Measurements from ENCODE around the gene KCNMB2.

Gene KCNMB2

GRCh38 chr3:178795349-178795748 lies 259.1 kb downstream of the KCNMB2 start:
- H2AFZ ChIP-seq (ENCODE audit: low read depth, low read length), result no peak overlapping the region
- no peaks in the 10 kb centered on the region for H3K79me2 ChIP-seq (ENCODE audit: insufficient read depth, low read length)
- no peak overlapping the region for H3K4me3 ChIP-seq (ENCODE audit: low read depth in 1 of 2, low read length in 2 of 2)
- TF ChIP-seq EZH2 (IDR thresholded peaks at IDR 0.05; ENCODE audit: borderline replicate concordance, low read depth, low read length, severe bottlenecking) (no peak), CTCF (IDR thresholded peaks at IDR 0.05; ENCODE audit: borderline replicate concordance, extremely low read depth, low read length, poor library complexity, severe bottlenecking) (no peak)
- H3K9me3 ChIP-seq (ENCODE audit: insufficient read depth, low read length, severe bottlenecking), result no peaks in the 10 kb centered on the region
- H3K36me3 ChIP-seq (ENCODE audit: insufficient read depth, low read length), result no peaks in the 10 kb centered on the region
- no peaks in the 10 kb centered on the region for H4K20me1 ChIP-seq (ENCODE audit: insufficient read depth, low read length)
- no peak overlapping the region for H3K9ac ChIP-seq (ENCODE audit: low read depth, low read length)
- no peak for DNase-seq
- no peak for ATAC-seq (ENCODE audit: insufficient read depth, low read depth)
- H3K27ac ChIP-seq (ENCODE audit: low read length), result no peak overlapping the region
- no peak overlapping the region for H3K4me2 ChIP-seq (ENCODE audit: insufficient read depth, low read length)
- no peaks in the 10 kb centered on the region for H3K27me3 ChIP-seq (ENCODE audit: insufficient read depth, low read length, poor library complexity)
- no peaks in the 10 kb centered on the region for H3K4me1 ChIP-seq (ENCODE audit: insufficient read depth, low read length)

- Histone ChIP-seq H3K4me1 (ENCODE audit: insufficient read depth, low read length) (no peaks in the 10 kb centered on the region), H3K36me3 (ENCODE audit: insufficient read depth, low read length) (no peaks in the 10 kb centered on the region), H3K9me3 (ENCODE audit: insufficient read depth, low read length, severe bottlenecking) (no peaks in the 10 kb centered on the region), H3K4me3 (ENCODE audit: low read depth in 1 of 2, low read length in 2 of 2) (no peak overlapping the region), H3K9ac (ENCODE audit: low read depth, low read length) (no peak overlapping the region), H3K27me3 (ENCODE audit: insufficient read depth, low read length, poor library complexity) (no peaks in the 10 kb centered on the region), H3K4me2 (ENCODE audit: insufficient read depth, low read length) (no peak overlapping the region), H3K79me2 (ENCODE audit: insufficient read depth, low read length) (no peaks in the 10 kb centered on the region), H4K20me1 (ENCODE audit: insufficient read depth, low read length) (no peaks in the 10 kb centered on the region), H3K27ac (ENCODE audit: low read length) (no peak overlapping the region), H2AFZ (ENCODE audit: low read depth, low read length) (no peak overlapping the region)
- DNase-seq, result no peak
- no peak for TF ChIP-seq CTCF (IDR thresholded peaks at IDR 0.05; ENCODE audit: borderline replicate concordance, extremely low read depth, low read length, poor library complexity, severe bottlenecking)
- TF ChIP-seq EZH2 (IDR thresholded peaks at IDR 0.05; ENCODE audit: borderline replicate concordance, low read depth, low read length, severe bottlenecking), result no peak
- no peak for ATAC-seq (ENCODE audit: insufficient read depth, low read depth)
Observed at GRCh38 chr3:178802259-178802658, 266.0 kb downstream of the KCNMB2 start.

GRCh38 chr3:178802993-178803693 lies 266.9 kb downstream of the KCNMB2 start:
- Histone ChIP-seq H3K9ac (ENCODE audit: low read depth, low read length) (no peak overlapping the region), H3K27me3 (ENCODE audit: insufficient read depth, low read length, poor library complexity) (no peaks in the 10 kb centered on the region), H3K9me3 (ENCODE audit: insufficient read depth, low read length, severe bottlenecking) (no peaks in the 10 kb centered on the region), H3K4me3 (ENCODE audit: low read depth in 1 of 2, low read length in 2 of 2) (no peak overlapping the region), H3K4me2 (ENCODE audit: insufficient read depth, low read length) (no peak overlapping the region), H3K27ac (ENCODE audit: low read length) (no peak overlapping the region), H3K79me2 (ENCODE audit: insufficient read depth, low read length) (no peaks in the 10 kb centered on the region), H4K20me1 (ENCODE audit: insufficient read depth, low read length) (no peaks in the 10 kb centered on the region), H2AFZ (ENCODE audit: low read depth, low read length) (no peak overlapping the region), H3K4me1 (ENCODE audit: insufficient read depth, low read length) (no peaks in the 10 kb centered on the region), H3K36me3 (ENCODE audit: insufficient read depth, low read length) (no peaks in the 10 kb centered on the region)
- no peak for ATAC-seq (ENCODE audit: insufficient read depth, low read depth)
- DNase-seq, result no peak
- TF ChIP-seq EZH2 (IDR thresholded peaks at IDR 0.05; ENCODE audit: borderline replicate concordance, low read depth, low read length, severe bottlenecking), result no peak
- TF ChIP-seq CTCF (IDR thresholded peaks at IDR 0.05; ENCODE audit: borderline replicate concordance, extremely low read depth, low read length, poor library complexity, severe bottlenecking), result no peak

All from DND-41 (cell line).